ENCODE measurements around the gene MBTPS1. TPM values are rescaled to one million over a fixed set of nuclear protein-coding genes. Genes with fewer than 3 reads are reported as not detected.
"Not testable (repeated sequence)": the region's sequence is repeated elsewhere in the genome, so short reads cannot be mapped to it uniquely, and the experiment has no call there.

MBTPS1 gene
- total and polyA plus RNA-seq, 9 donors, result 73.8 to 122 (median 90.3) TPM

DNA sequence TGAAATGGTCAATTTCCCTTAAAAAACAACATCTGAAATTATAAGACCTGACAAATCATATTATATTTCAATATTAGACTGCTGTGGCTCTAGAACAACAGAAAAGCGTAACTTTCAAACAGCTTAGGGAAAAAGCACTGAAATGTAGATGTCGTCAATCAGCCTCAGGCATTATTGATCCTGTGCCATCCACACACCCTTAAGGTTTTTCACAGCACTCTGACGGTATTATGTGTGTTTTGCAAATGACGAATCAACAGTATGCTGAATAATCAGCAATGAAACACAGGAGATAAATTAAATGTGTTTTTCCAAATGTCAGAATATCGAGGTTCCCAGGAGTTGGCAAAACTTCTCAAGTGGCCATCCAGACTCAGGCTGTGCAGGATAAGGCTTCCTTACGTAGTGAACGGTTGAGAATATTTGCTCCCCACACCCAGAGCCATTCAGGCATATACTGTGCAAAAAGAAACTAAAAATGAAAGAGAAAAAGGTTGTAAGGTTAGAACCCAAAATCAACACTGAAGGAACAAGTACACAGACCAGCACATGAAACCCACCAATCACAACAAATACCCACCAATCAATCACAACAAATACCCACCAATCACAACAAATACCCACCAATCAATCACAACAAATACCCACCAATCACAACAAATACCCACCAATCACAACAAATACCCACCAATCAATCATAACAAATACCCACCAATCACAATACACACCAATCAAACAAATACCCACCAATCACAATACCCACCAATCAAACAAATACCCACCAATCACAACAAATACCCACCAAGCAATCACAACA, 7.7 kb upstream of the MBTPS1 start:
- no peaks in the 10 kb centered on the region for H3K9me3 ChIP-seq
- H3K36me3 ChIP-seq, result no peaks in the 10 kb centered on the region
- no peaks in the 10 kb centered on the region for H3K27me3 ChIP-seq
- no peak overlapping the region for H3K4me3 ChIP-seq
- TF ChIP-seq EP300 (IDR thresholded peaks at IDR 0.05), result no peak
- TF ChIP-seq POLR2A (IDR thresholded peaks at IDR 0.05), result no peak
- TF ChIP-seq, protein P1, sequence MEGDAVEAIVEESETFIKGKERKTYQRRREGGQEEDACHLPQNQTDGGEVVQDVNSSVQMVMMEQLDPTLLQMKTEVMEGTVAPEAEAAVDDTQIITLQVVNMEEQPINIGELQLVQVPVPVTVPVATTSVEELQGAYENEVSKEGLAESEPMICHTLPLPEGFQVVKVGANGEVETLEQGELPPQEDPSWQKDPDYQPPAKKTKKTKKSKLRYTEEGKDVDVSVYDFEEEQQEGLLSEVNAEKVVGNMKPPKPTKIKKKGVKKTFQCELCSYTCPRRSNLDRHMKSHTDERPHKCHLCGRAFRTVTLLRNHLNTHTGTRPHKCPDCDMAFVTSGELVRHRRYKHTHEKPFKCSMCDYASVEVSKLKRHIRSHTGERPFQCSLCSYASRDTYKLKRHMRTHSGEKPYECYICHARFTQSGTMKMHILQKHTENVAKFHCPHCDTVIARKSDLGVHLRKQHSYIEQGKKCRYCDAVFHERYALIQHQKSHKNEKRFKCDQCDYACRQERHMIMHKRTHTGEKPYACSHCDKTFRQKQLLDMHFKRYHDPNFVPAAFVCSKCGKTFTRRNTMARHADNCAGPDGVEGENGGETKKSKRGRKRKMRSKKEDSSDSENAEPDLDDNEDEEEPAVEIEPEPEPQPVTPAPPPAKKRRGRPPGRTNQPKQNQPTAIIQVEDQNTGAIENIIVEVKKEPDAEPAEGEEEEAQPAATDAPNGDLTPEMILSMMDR (IDR thresholded peaks at IDR 0.05), result no peak
- intact Hi-C loops (cut with DNase I), result no loop called here
- H3K27ac ChIP-seq, result no peak overlapping the region
- no peaks in the 10 kb centered on the region for H3K4me1 ChIP-seq (ENCODE audit: insufficient read depth)
- WGBS, 3 donors, result 86 to 89% (median 88%) methylated on average over 7 of the region's 7 CpGs
- DNase-seq, result no peak

DNA sequence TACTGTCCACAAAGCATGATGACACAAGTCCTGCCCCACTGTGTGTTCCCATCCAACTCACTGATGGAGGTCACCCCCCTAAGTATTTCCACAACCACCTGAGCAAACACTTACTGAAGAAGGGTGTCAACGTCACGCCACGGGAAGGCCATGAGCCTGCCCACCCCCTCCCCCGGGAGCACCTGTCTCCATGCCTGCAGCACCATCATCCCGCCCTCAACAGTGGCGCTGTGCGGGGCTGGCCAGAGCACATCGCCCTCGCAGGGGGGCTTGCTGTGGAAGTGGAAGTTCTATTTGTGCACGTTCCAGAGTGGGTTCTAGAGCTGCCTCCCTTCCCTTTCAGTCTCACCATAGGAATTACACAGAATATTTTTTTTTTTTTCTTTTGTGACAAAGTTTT, 4.3 kb upstream of the MBTPS1 start:
- TF ChIP-seq, protein P1 (IDR thresholded peaks at IDR 0.05), result no peak
- TF ChIP-seq POLR2A (IDR thresholded peaks at IDR 0.05) (no peak), EP300 (IDR thresholded peaks at IDR 0.05) (no peak)
- no peak overlapping the region for H3K27ac ChIP-seq
- no peaks in the 10 kb centered on the region for H3K36me3 ChIP-seq
- WGBS, 3 donors, result 82 to 86% (median 84%) methylated on average over 10 of the region's 10 CpGs
- no peaks in the 10 kb centered on the region for H3K27me3 ChIP-seq
- peaks cover 1% of the 10 kb centered on the region for H3K4me1 ChIP-seq (ENCODE audit: insufficient read depth)
- DNase-seq, result no peak
- no peaks in the 10 kb centered on the region for H3K9me3 ChIP-seq
- intact Hi-C loops (cut with DNase I), result no loop called here
- no peak overlapping the region for H3K4me3 ChIP-seq

DNA sequence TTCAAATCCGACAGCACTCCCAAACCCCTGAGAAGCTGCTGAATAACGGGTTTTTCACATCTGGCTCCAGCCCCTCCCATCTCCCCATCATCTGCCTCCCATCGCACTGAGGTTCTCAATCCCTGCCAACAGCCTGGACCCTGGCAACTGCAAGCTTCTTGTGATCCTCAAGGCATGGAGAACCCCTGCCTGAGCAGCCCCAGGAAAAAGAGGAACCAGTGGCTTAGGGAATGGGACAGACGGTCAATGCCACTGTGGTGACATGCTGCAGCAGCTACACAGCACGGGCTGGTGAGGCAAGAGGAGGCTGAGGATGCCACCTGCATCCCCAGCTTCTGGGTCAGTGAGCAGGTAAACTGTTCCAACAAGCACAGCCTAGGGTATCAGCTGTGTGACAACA, 3.3 kb upstream of the MBTPS1 start:
- no peak overlapping the region for H3K4me3 ChIP-seq
- H3K9me3 ChIP-seq, result no peaks in the 10 kb centered on the region
- TF ChIP-seq, protein P1 (IDR thresholded peaks at IDR 0.05), result no peak
- TF ChIP-seq POLR2A (IDR thresholded peaks at IDR 0.05) (no peak), EP300 (IDR thresholded peaks at IDR 0.05) (no peak)
- no peak for DNase-seq
- intact Hi-C loops (cut with DNase I), result no loop called here
- H3K27me3 ChIP-seq, result no peaks in the 10 kb centered on the region
- no peak overlapping the region for H3K27ac ChIP-seq
- WGBS, 3 donors, result 51 to 64% (median 55%) methylated on average over 5 of the region's 5 CpGs
- H3K36me3 ChIP-seq, result no peaks in the 10 kb centered on the region
- H3K4me1 ChIP-seq (ENCODE audit: insufficient read depth), result peaks cover 3% of the 10 kb centered on the region

DNA sequence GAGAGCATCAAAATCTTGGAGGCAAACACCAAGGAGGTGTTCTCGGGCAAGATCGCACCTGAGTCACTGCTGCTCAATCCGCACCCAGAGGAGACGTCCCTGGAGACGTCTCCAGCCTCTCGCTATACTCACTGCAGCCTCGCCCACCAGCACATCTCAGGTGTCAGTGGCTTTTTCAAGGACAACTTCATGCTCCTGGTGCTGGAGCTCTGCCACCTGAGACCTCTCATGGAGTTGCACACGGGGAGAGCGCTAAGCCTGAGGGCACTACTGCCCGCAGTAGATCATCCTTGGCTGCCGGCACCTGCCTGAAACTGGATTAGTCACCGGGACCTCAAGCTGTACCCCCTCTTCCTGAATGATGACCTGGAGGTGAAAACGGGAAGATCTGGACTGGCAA, 2.6 kb upstream of the MBTPS1 start:
- Histone ChIP-seq H3K36me3 (no peaks in the 10 kb centered on the region), H3K4me1 (ENCODE audit: insufficient read depth) (peaks cover 5% of the 10 kb centered on the region), H3K4me3 (no peak overlapping the region), H3K9me3 (no peaks in the 10 kb centered on the region), H3K27ac (no peak overlapping the region), H3K27me3 (no peaks in the 10 kb centered on the region)
- intact Hi-C loops (cut with DNase I), result no loop called here
- TF ChIP-seq, protein P1 (IDR thresholded peaks at IDR 0.05), result no peak
- no peak for TF ChIP-seq EP300 (IDR thresholded peaks at IDR 0.05)
- no peak for TF ChIP-seq POLR2A (IDR thresholded peaks at IDR 0.05)
- 78 to 86% (median 82%) methylated on average over 13 of the region's 13 CpGs for WGBS, 3 donors
- DNase-seq, result no peak

DNA sequence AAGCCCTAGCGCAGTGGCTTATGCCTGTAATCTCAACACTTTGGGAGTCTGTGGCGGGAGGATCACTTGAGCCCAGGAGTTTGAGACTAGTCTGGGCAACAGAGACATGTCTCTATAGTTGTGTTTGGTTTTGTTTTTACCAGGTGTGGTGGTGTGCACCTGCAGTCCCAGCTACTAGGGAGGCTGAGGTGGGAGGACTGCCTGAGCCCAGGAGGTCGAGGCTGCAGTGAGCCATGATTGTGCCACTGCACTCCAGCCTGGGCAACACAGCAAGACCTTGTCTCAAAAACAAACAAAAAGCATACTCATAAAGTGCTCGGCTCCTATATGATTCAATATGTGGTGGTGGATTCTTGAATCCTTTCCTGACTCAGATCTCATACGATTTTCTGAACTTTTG, 1.6 kb upstream of the MBTPS1 start:
- WGBS, 3 donors, result 83 to 84% (median 84%) methylated on average over 5 of the region's 5 CpGs

More for the DNA sequence above, 1.6 kb upstream of the MBTPS1 start:
- H3K4me3 ChIP-seq; intact Hi-C loops (cut with DNase I); H3K36me3 ChIP-seq; H3K27me3 ChIP-seq; H3K9me3 ChIP-seq; H3K27ac ChIP-seq; H3K4me1 ChIP-seq (ENCODE audit: insufficient read depth); DNase-seq: not testable (repeated sequence)

Data from ovary (tissue), 9 donors.